ENCODE results near the gene SPESP1. TPM values are rescaled to one million over a fixed set of nuclear protein-coding genes. Genes with fewer than 3 reads are reported as not detected.
A peak's percentile ranks its signal among the peaks of the same experiment; 100 is the strongest.

SPESP1 gene
- total and polyA plus RNA-seq, 2 of the 8 experiments (the other 6 are each of a cell fraction or from before 2014, with no cell fraction given), result not detected

- Histone ChIP-seq H3K79me2 (ENCODE audit: control insufficient read depth in 1 of 2, insufficient read depth in 2 of 2, low read length in 2 of 2) (no peaks in the 10 kb centered on the region), H3K27ac (ENCODE audit: low read depth, low read length) (no peak overlapping the region), H3K18ac (ENCODE audit: extremely low read depth, low read length) (peak overlapping the region; percentile 38; the same call in 1 of the 2 replicates), H3K23ac (ENCODE audit: insufficient read length) (no peak overlapping the region), H3K36me3 (ENCODE audit: control insufficient read depth in 2 of 4, insufficient read depth in 4 of 4, low read length in 3 of 4) (no peaks in the 10 kb centered on the region), H4K91ac (replicated peaks; ENCODE audit: insufficient read length, low read length) (no peak overlapping the region), H3K4ac (replicated peaks; ENCODE audit: insufficient read length, low read depth, low read length) (no peak overlapping the region), H2BK120ac (replicated peaks; ENCODE audit: low read depth, low read length) (no peak overlapping the region), H2BK12ac (ENCODE audit: low read depth, low read length) (no peak overlapping the region), H2BK5ac (ENCODE audit: low read depth, low read length) (no peak overlapping the region), H4K5ac (ENCODE audit: insufficient read length, low read depth, low read length) (no peak overlapping the region), H3K27me3 (replicated peaks in 1 of 4; ENCODE audit: control insufficient read depth in 3 of 4, extremely low read depth in 1 of 4, insufficient read depth in 3 of 4, low read length in 3 of 4) (no peaks in the 10 kb centered on the region), H3K23me2 (ENCODE audit: low read depth, low read length) (no peaks in the 10 kb centered on the region), H3K9me3 (ENCODE audit: insufficient read depth in 2 of 2, low read depth in 1 of 2, low read length in 1 of 2) (no peaks in the 10 kb centered on the region), H2BK15ac (ENCODE audit: low read length) (no peak overlapping the region), H4K8ac (ENCODE audit: extremely low read depth, insufficient read depth, low read length) (no peak overlapping the region; the same call in 1 of the 2 replicates), H3K14ac (ENCODE audit: insufficient read length) (no peak overlapping the region), H2AK5ac (ENCODE audit: low read depth, low read length) (no peak overlapping the region), H4K20me1 (replicated peaks in 1 of 2; ENCODE audit: control insufficient read depth in 1 of 2, insufficient read depth in 2 of 2, low read length in 2 of 2) (no peaks in the 10 kb centered on the region), H3K4me3 (ENCODE audit: extremely low read depth in 1 of 4, insufficient read depth in 2 of 4, low read depth in 3 of 4, low read length in 4 of 4) (no peak overlapping the region), H3K4me1 (replicated peaks in 1 of 4; ENCODE audit: control insufficient read depth in 3 of 4, insufficient read depth in 4 of 4, low read length in 3 of 4) (no peaks in the 10 kb centered on the region; a peak in 1 of 7 replicates), H2AFZ (ENCODE audit: low read length) (0 out of 2 replicates have a peak overlapping the region, but pooled peaks have one; percentile 47), H3K56ac (replicated peaks; ENCODE audit: insufficient read length, low read depth, low read length) (no peak overlapping the region), H2BK20ac (ENCODE audit: low read length) (no peak overlapping the region), H3K9ac (replicated peaks in 1 of 4; ENCODE audit: extremely low read depth in 1 of 4, low read depth in 3 of 4, low read length in 3 of 4) (no peak overlapping the region), H3K4me2 (ENCODE audit: insufficient read depth in 1 of 2, low read depth in 2 of 2, low read length in 2 of 2) (peak overlapping the region; percentile 19 to 27; a peak in 1 of 4 replicates), H3K79me1 (ENCODE audit: low read depth, low read length) (no peaks in the 10 kb centered on the region)
- 74% methylated on average over 12 of the region's 12 CpGs; no CpG with 5 or more reads in 1 of the 2 experiments for WGBS, 2 experiments (ENCODE audit: extremely low coverage in 1 of 2, insufficient coverage in 1 of 2, insufficient read length in 1 of 2, insufficient replicate concordance in 2 of 2, low coverage in 1 of 2, low lambda C conversion rate in 2 of 2, missing lambda C conversion rate in 1 of 2)
- ChIA-PET POLR2A (ENCODE audit: partially characterized antibody) (no interaction called here), CTCF (ENCODE audit: partially characterized antibody) (interaction anchor here (0.7 to 4.5 kb wide), 4 partner anchors 13 to 377 kb away, joined by 3 to 26 read pairs (median 6); no protein-coding TSS in a partner anchor)
- DNase-seq (ENCODE audit: low read depth in 1 of 2, low spot score in 2 of 2), result no peak
- TF ChIP-seq RXRA (IDR thresholded peaks at IDR 0.05; ENCODE audit: insufficient read depth, low read depth, low read length) (no peak), RBBP5 (IDR thresholded peaks at IDR 0.05; ENCODE audit: borderline replicate concordance, low read depth, low read length) (no peak), FOSL1 (IDR thresholded peaks at IDR 0.05; ENCODE audit: insufficient read depth, low read depth, low read length) (no peak), BRCA1 (IDR thresholded peaks at IDR 0.05; ENCODE audit: low read depth, low read length) (no peak), GTF2F1 (IDR thresholded peaks at IDR 0.05; ENCODE audit: borderline replicate concordance, low read depth, low read length) (no peak), SP1 (IDR thresholded peaks at IDR 0.05; ENCODE audit: low read depth, low read length) (no peak), NRF1 (IDR thresholded peaks at IDR 0.05; ENCODE audit: low read depth, low read length) (no peak), ATF3 (IDR thresholded peaks at IDR 0.05; ENCODE audit: insufficient read depth, low read depth, low read length) (no peak), EZH2 (IDR thresholded peaks at IDR 0.05; ENCODE audit: low read depth, low read length, severe bottlenecking) (no peak), CBX8 (IDR thresholded peaks at IDR 0.05; ENCODE audit: borderline replicate concordance, low read depth, low read length) (no peak), MAFK (IDR thresholded peaks at IDR 0.05; ENCODE audit: low read depth, low read length) (no peak), JUN (IDR thresholded peaks at IDR 0.05; ENCODE audit: low read depth, low read length) (no peak)
- FAIRE-seq, result no peak
Measured at GRCh38 chr15:68888419-68888818, 41.9 kb upstream of the SPESP1 start.
